ENCODE measurements around the gene FBN1. TPM values are rescaled to one million over a fixed set of nuclear protein-coding genes. Genes with fewer than 3 reads are reported as not detected.

FBN1 gene
- total and polyA plus RNA-seq, 12 donors = 5.6 to 84.6 (median 54.5) TPM

- Histone ChIP-seq H3K27me3 (no peaks in the 10 kb centered on the region), H3K36me3 (replicated peaks in 1 of 2) (no peaks in the 10 kb centered on the region), H3K4me1 (replicated peaks in 1 of 2) (peaks cover 0 to 7% of the 10 kb centered on the region in 2 donors), H3K27ac (no peak overlapping the region), H3K4me3 (no peak overlapping the region), H3K9me3 (replicated peaks in 1 of 3) (no peaks in the 10 kb centered on the region)
- intact Hi-C loops (cut with DNase I) = no loop called here
- no peak for TF ChIP-seq POLR2A (IDR thresholded peaks at IDR 0.05)
- no peak for TF ChIP-seq CTCF (IDR thresholded peaks at IDR 0.05)
- WGBS, 4 donors = 73 to 100% (median 96%) methylated on average over 1 to 2 of the region's 2 CpGs
- DNase-seq = no peak
Observed at GRCh38 chr15:48625126-48625525, 20.4 kb downstream of the FBN1 start.

GRCh38 chr15:48624700-48625099 is 20.8 kb downstream of the FBN1 start:
- TF ChIP-seq POLR2A (IDR thresholded peaks at IDR 0.05) (no peak), CTCF (IDR thresholded peaks at IDR 0.05) (no peak)
- Histone ChIP-seq H3K27ac (no peak overlapping the region), H3K4me1 (replicated peaks in 1 of 2) (peaks cover 0 to 7% of the 10 kb centered on the region in 2 donors), H3K4me3 (no peak overlapping the region), H3K9me3 (replicated peaks in 1 of 3) (no peaks in the 10 kb centered on the region), H3K36me3 (replicated peaks in 1 of 2) (no peaks in the 10 kb centered on the region), H3K27me3 (no peaks in the 10 kb centered on the region)
- intact Hi-C loops (cut with DNase I) = no loop called here
- 93 to 97% (median 95%) methylated on average over 4 of the region's 4 CpGs for WGBS, 4 donors
- DNase-seq = no peak

GRCh38 chr15:48623456-48623855 is 22.1 kb downstream of the FBN1 start:
- Histone ChIP-seq H3K27ac (no peak overlapping the region), H3K9me3 (replicated peaks in 1 of 3) (no peaks in the 10 kb centered on the region), H3K36me3 (replicated peaks in 1 of 2) (no peaks in the 10 kb centered on the region), H3K4me1 (replicated peaks in 1 of 2) (peaks cover 0 to 8% of the 10 kb centered on the region in 2 donors), H3K4me3 (no peak overlapping the region), H3K27me3 (no peaks in the 10 kb centered on the region)
- 43 to 65% (median 54%) methylated on average over 1 of the region's 1 CpG for WGBS, 4 donors
- intact Hi-C loops (cut with DNase I) = no loop called here
- no peak for TF ChIP-seq CTCF (IDR thresholded peaks at IDR 0.05)
- no peak for TF ChIP-seq POLR2A (IDR thresholded peaks at IDR 0.05)
- peak in 5 of 7 donors; percentile 33 to 62 (median 50) for DNase-seq

- H3K4me1 ChIP-seq (replicated peaks in 1 of 2) = peaks cover 0 to 15% of the 10 kb centered on the region in 2 donors
- H3K27me3 ChIP-seq = no peaks in the 10 kb centered on the region
- H3K36me3 ChIP-seq (replicated peaks in 1 of 2) = no peaks in the 10 kb centered on the region
- WGBS, 4 donors = 91 to 100% (median 98%) methylated on average over 2 of the region's 2 CpGs
- TF ChIP-seq POLR2A (IDR thresholded peaks at IDR 0.05) (no peak), CTCF (IDR thresholded peaks at IDR 0.05) (no peak)
- H3K9me3 ChIP-seq (replicated peaks in 1 of 3) = no peaks in the 10 kb centered on the region
- no peak overlapping the region for H3K27ac ChIP-seq
- no peak for DNase-seq
- intact Hi-C loops (cut with DNase I) = no loop called here
- no peak overlapping the region for H3K4me3 ChIP-seq
Observed at GRCh38 chr15:48622237-48622636, 23.3 kb downstream of the FBN1 start.

All from adrenal gland (tissue), 12 donors.